Left colon (tissue), 2 donors: ENCODE data around the gene HOXB5. TPM values are rescaled to one million over a fixed set of nuclear protein-coding genes. Genes with fewer than 3 reads are reported as not detected.

ENCODE experiments used
- ATAC-seq: fragments of 200-7000 bp; cut with Tn5 transposase; one replicate; pipeline ENCODE4 v1.9.1; 2020; ENCODE audit warnings: mild to moderate bottlenecking, moderate library complexity
- DNase-seq, 2 donors: peaks; one replicate each; pipeline ENCODE4 v3.0.0-alpha.2; 2020
- intact Hi-C, 2 donors: fragments of 100-400 bp; cut with DNase I in 1 of 2; cut with micrococcal nuclease in 1 of 2; formaldehyde crosslinking; loops; one replicate each; pipeline versions ENCODE4 v1.11.2 to v1.14.0; 2022; cut with DNase I, micrococcal nuclease
- total RNA-seq, 2 donors: library from RNA; stranded (reverse); fragmentation: NEBNext Ultra II Directional; extraction: Animal tissue kit (Norgen Biotek cat#: 25700); gene quantifications; one replicate each; pipeline ENCODE4 v1.2.1, GENCODE V29; 2021
- donor health status: DM: no; HTN: no; CAD: no.
- donor health status: DM: yes; HTN: yes; CAD: no.

Gene HOXB5
- total RNA-seq, 2 donors from 2014 or later = 14.5 to 16.4 TPM

GRCh38 chr17:48584223-48584741 lies 9.3 kb downstream of the HOXB5 start:
- no peak for ATAC-seq
- intact Hi-C loops = no loop called here
- no peak for DNase-seq

GRCh38 chr17:48583708-48584222 lies 9.8 kb downstream of the HOXB5 start:
- DNase-seq (no peak), ATAC-seq (no peak)
- intact Hi-C loops = no loop called here

DNA sequence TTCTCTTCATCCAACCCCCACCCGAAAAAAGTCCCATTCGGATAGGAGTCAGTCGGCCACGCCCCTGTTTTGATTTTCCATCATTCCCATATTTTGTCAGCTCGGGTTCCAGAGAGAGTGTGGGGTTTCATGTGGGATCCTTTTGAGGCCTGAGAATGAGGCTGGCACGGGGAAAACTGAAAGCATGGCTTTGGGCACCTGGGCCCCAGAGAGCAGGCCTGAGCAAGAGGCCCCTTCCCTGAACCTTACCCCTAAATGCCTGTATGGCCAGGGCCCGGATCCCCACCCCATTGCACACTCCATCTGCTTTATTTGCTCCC lies 10.9 kb downstream of the HOXB5 start:
- intact Hi-C loops = no loop called here
- ATAC-seq (no peak), DNase-seq (no peak)

DNA sequence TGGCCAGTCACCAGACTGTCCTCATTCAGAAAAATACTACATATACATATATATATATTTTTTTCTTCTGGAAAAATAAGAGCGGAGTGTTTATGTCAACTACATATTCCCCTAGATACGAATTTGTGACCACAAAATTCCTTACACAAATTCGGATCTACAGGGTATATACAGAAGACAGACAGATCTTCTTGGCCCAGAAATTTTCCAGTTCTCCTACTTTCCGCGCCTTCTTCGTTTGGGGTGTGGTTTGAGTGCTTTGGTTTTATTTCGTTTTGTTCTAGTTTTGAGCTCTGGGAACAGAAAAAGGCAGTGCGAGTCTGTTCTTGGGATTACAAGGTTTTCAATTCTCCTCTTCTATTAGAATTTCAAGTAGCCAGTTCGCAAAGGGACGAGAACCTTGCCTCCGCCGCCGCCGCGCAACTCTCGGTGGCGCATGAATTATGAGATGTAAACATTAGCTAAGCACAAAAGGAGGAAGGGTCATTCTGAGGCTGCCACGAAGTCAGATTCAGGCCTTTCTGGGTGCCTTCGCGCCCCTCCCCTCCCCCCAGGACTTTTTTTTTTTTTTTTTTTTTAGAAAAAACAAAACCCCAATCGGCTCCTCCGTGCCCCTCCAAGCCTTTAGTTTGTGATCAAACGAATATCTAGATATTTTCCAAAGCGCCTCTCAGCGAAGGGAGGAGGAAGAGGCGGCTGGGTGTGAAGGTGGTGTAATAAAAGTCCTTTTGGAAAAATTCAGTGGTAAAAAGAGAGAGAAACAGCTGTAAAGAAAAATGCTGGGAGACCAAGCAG lies 13.6 kb downstream of the HOXB5 start:
- DNase-seq = peak in 1 of 2 donors; percentile 57
- peak; percentile 37 for ATAC-seq
- intact Hi-C loops = loop anchor here in 1 of 2 donors (5.0 kb wide), 1 partner anchor 88 kb away; no protein-coding TSS in a partner anchor

DNA sequence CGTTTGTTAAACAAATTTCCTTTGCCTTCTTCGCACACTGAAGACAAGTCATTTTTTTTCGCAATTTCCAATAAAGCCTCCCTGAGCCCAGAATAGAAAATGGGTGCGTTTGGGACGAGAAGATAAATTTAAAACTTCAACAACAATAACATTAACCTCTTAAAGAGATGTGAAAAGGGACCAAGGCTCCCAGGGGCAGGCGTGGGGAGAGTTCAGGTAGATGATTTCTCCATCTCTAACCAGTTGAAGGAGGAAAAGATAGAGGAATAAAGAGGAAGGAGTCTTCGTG lies 14.2 kb downstream of the HOXB5 start:
- intact Hi-C loops = loop anchor here in 1 of 2 donors (5.0 kb wide), 1 partner anchor 87 kb away; no protein-coding TSS in a partner anchor
- ATAC-seq (no peak), DNase-seq (no peak)

GRCh38 chr17:48578616-48579470 lies 14.7 kb downstream of the HOXB5 start:
- intact Hi-C loops = loop anchor here in 1 of 2 donors (5.0 kb wide), 1 partner anchor 87 kb away; no protein-coding TSS in a partner anchor
- no peak for ATAC-seq
- DNase-seq = no peak

DNA sequence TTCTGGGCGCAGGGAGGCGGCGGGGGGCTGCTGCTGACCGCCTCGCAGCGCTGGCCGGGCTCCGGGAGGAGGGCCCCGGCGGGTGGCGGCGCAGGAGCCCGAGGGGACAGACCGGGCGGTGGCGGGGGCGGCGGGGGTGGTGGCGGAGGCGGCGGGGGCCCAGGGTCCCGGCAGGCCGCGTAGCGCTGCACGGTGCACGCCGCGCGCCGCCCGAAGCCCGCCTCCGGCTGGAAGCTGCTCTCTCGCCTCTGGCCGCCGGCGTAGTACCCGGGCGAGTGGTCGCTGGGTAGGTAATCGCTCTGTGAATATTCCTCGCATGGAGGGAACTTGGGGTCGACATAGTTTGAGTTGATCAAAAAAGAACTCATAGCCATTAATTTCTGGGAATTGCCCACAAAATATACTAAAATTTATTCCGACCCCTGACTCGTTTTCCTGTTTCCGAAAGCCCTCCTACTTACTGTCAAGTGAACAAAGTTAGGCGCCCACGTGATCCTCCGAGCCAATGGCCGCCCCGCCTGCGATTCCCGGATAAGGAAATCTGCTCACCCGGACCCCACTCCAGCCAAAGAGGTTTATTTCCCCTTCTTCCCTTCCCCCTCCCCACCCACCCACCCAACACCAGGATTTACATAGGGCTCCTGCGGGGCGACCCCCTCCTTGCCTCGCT lies 15.5 kb downstream of the HOXB5 start, which contains the start of gene HOXB4:
Gene HOXB4, minus strand, starts transcription at position 405 of the 670 bp plus-strand sequence. Its CDS starts 31 bp downstream, at position 374.
- intact Hi-C loops = loop anchor here in 1 of 2 donors (5.0 kb wide), 1 partner anchor 86 kb away; no protein-coding TSS in a partner anchor
- DNase-seq (peak; percentile 76 to 84), ATAC-seq (no peak)

- DNase-seq (peak in 1 of 2 donors; percentile 58), ATAC-seq (peak; percentile 34)
- intact Hi-C loops = loop anchor here in 1 of 2 donors (5.0 kb wide), 1 partner anchor 85 kb away; no protein-coding TSS in a partner anchor
Observed at GRCh38 chr17:48577330-48577945, 16.1 kb downstream of the HOXB5 start.

DNA sequence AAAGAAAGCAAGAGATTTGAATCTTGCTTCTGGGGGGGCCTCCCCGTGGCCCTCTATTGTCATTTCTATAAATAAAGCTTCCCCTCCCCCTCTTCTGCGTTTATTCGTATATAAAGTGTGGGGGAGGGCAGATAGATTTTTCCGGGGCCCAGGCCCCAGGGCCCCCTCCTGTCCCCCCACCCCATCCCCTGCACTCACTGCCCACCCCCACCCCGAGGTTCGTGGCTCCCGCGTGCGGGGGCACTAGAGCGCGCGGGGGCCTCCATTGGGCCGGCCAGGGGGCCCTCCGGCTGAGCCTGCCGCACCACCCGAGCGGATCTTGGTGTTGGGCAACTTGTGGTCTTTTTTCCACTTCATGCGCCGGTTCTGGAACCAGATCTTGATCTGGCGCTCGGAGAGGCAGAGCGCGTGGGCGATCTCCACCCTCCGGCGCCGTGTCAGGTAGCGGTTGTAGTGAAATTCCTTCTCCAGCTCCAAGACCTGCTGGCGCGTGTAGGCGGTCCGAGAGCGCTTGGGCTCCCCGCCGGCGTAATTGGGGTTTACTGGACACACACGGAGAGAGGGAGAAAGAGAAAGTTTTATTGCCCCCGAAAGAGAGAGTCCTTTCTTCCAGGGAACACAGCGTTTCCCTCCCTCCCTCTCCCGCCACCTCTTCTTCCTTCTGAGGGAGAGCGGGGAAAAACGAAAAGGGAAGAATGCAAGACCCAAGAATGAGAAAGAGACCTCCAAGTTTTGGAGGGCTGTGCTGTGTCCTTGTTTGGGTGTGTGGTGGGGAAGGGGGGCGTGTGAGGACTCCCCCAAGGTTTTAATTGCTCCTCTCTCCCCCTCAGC lies 16.9 kb downstream of the HOXB5 start:
- no peak for DNase-seq
- intact Hi-C loops = loop anchor here in 1 of 2 donors (5.0 kb wide), 1 partner anchor 84 kb away; no protein-coding TSS in a partner anchor
- no peak for ATAC-seq

- ATAC-seq = no peak
- DNase-seq = no peak
- intact Hi-C loops = loop anchor here in 1 of 2 donors (5.0 kb wide), 1 partner anchor 84 kb away; no protein-coding TSS in a partner anchor
Observed at GRCh38 chr17:48575673-48576478, 17.7 kb downstream of the HOXB5 start.

DNA sequence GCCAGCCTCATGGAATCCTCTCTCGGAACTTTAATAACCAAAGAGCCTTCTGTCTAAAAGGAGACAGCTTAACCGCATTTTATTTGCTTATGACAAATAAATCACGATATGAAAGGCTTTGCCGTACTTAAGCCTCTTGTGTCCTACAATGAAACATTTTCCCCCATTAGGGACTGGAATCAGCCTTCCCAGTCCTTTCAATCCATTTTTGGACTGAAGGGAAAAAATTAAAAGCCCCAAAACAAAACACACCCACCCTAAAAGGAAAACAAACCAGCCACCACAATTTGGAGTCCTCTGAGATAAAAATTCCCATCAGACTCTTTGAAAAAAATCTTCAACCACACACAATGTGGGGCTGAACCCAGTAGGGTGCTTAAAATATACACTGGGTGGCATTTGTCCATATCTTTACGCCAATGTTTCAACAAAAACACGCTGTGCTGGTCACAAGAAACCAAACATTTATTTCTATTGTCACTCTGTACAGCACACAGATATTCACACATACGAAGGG lies 18.5 kb downstream of the HOXB5 start:
- no peak for DNase-seq
- intact Hi-C loops = loop anchor here in 1 of 2 donors (5.0 kb wide), 1 partner anchor 83 kb away; no protein-coding TSS in a partner anchor
- no peak for ATAC-seq

DNA sequence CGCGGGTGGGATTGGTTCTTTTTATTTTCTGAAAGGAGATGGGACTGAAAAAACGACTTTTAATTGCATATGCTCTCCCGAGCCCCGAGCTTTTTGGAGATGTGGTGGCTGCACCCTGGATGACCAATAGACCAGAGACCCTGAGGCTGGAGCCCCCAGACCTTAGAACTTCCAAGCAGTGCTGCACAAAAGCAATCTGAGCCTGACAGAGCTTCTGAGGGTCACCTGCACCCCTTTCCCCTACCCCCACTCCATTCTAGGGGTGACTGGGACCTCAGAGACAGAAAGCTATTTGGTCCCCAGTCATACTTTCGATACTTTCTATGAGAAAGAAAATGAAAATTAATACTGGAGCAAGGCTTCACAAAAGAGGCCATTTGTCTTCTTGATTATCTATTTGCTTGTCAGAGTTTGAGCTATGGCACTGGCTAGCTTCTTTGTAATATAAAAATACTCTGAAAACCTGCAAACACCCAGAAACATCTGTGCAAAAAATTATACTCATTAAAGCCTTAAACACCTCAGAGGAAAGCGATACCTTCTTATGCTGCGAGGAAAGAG lies 19.0 kb downstream of the HOXB5 start:
- ATAC-seq (no peak), DNase-seq (no peak)
- intact Hi-C loops = loop anchor here in 1 of 2 donors (5.0 kb wide), 1 partner anchor 82 kb away; no protein-coding TSS in a partner anchor

DNA sequence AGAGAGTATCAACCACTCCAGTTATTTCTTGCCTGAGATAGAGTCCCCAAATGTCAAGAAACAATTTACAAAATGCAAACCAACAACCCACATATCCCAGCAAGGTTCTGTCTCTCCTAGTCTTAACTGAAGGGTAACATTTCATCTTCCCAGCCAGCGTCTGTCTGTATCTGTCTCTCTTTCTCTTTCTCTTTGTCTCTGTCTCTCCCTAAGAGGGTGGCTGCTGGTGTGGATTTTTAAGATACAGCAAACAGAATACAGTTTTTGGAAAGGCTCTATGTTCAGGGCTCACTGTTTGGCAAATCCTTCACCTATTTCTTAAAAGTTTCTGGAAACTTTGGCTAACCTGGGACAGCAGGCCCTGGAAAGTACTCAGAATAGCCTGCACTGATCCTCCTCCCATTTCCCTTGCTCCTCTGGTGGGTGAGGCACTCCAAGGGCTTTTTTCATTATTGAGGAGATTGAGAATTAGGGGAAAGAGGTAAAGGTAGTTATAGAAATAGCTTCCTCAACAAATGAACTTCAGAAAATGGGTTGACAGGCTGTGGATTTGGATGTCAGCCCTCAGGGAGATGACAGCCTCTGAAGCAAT lies 21.7 kb downstream of the HOXB5 start:
- no peak for DNase-seq
- ATAC-seq = no peak
- intact Hi-C loops = no loop called here

DNA sequence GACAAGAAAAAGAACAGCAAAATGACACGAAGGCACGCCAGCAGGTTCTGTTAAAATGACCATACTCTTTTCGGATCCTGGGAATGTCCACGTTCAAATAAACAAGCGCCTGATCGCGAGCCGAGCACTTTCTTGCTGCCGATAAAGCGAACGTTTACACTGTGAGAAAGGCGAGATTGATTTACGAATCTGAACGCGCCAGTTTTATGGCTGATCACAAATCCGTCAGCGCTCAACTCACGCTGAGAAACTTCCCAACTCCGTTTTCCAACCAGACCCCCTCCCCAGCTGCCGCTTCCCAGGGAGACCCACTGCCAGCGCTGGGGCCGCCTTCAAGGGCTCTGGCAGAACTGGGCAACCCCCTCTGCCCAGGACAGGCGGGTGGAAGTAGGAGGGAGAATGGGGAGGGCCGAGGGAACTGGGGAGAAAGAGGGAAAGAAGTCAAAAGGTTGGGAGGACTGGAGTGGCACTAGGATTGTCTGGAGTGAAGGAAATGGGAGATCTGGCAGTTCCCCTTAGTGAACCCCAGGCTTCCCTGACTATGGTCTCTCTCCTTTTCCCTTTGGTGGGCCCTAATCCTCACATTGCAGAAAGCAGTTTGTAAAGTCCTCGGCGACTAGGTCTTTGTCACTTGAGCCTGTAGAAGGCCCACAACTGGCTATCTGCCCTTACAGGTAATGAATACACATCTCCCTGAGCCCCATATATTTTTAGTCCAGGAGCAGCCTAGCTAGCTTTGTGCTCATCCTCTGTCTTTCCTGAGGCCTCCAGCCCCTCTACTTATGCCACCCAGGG lies 22.4 kb downstream of the HOXB5 start:
- DNase-seq = no peak
- intact Hi-C loops = no loop called here
- no peak for ATAC-seq
